ENCODE results near the gene TRIM3.

TRIM3 gene

GRCh38 chr11:6437423-6437822, 36.3 kb downstream of the TRIM3 start:
- no peak for DNase-seq

GRCh38 chr11:6433998-6434660, 39.6 kb downstream of the TRIM3 start:
- DNase-seq = no peak

GRCh38 chr11:6431861-6432260, 41.9 kb downstream of the TRIM3 start:
- DNase-seq = no peak

- DNase-seq = no peak
Measured at GRCh38 chr11:6427516-6427915, 46.2 kb downstream of the TRIM3 start.

- no peak for DNase-seq
Measured at GRCh38 chr11:6420677-6421076, 53.1 kb downstream of the TRIM3 start.

GRCh38 chr11:6419009-6419631, 54.6 kb downstream of the TRIM3 start, which contains the start of gene APBB1:
Gene APBB1, minus strand, starts transcription at chr11:6419094. Its CDS starts 7,747 bp downstream, at chr11:6411347.
- DNase-seq = peak; percentile 80

- peak; percentile 63 for DNase-seq
Measured at GRCh38 chr11:6418557-6419008, 55.2 kb downstream of the TRIM3 start.

- no peak for DNase-seq
Measured at GRCh38 chr11:6417907-6418556, 55.7 kb downstream of the TRIM3 start.

- no peak for DNase-seq
Measured at GRCh38 chr11:6415797-6416196, 57.9 kb downstream of the TRIM3 start.

- no peak for DNase-seq
Measured at GRCh38 chr11:6414874-6415328, 58.8 kb downstream of the TRIM3 start.

GRCh38 chr11:6413791-6414201, 59.9 kb downstream of the TRIM3 start:
- DNase-seq = no peak

- DNase-seq = no peak
Measured at GRCh38 chr11:6411594-6412031, 62.1 kb downstream of the TRIM3 start.

GRCh38 chr11:6410695-6411430, 62.9 kb downstream of the TRIM3 start:
- DNase-seq = no peak

GRCh38 chr11:6406370-6406769, 67.4 kb downstream of the TRIM3 start:
- DNase-seq = no peak

GRCh38 chr11:6405846-6406245, 67.9 kb downstream of the TRIM3 start:
- no peak for DNase-seq

- peak; percentile 52 for DNase-seq
Measured at GRCh38 chr11:6405052-6405667, 68.6 kb downstream of the TRIM3 start.

GRCh38 chr11:6404342-6405051, 69.2 kb downstream of the TRIM3 start:
- DNase-seq = no peak

GRCh38 chr11:6403539-6403938, 70.2 kb downstream of the TRIM3 start:
- DNase-seq = no peak

GRCh38 chr11:6402561-6402981, 71.2 kb downstream of the TRIM3 start:
- no peak for DNase-seq

- no peak for DNase-seq
Measured at GRCh38 chr11:6402061-6402470, 71.7 kb downstream of the TRIM3 start.

GRCh38 chr11:6401464-6401863, 72.3 kb downstream of the TRIM3 start:
- no peak for DNase-seq
